CD4-positive, alpha-beta T cell (primary cell): ENCODE data around the gene PDLIM4. TPM values are rescaled to one million over a fixed set of nuclear protein-coding genes. Genes with fewer than 3 reads are reported as not detected.

Experiments used
- ATAC-seq: fragments of 200-7000 bp; cut with Tn5 transposase; one replicate; pipeline ENCODE4 v1.10.0; 2022; ENCODE audit warnings: mild to moderate bottlenecking; ENCODE audit not compliant: poor library complexity
- CTCF ChIA-PET: fragments of 350-600 bp; sonication (Branson Sonifier 250); formaldehyde crosslinking; loops from one replicate; lab custom pipeline; 2021; ENCODE audit warnings: antibody characterized with exemption, inconsistent platforms; lab: Charles Lee
- POLR2A ChIA-PET: fragments of 350-600 bp; sonication (Branson Sonifier 250); formaldehyde crosslinking; loops from one replicate; lab custom pipeline; 2021; ENCODE audit warnings: antibody characterized with exemption, inconsistent platforms; lab: Charles Lee
- DNase-seq, 14 experiments: peaks; one replicate each; pipeline ENCODE4 v3.0.0-alpha.2; 2013 to 2020; ENCODE audit warnings: mixed read lengths in 2 of 14
- H3K27ac ChIP-seq, 2 donors: one replicate each; pipeline versions ENCODE4 v1.5.1 to v1.7.0; 2013; ENCODE audit warnings: low read length in 2 of 2, low read depth in 1 of 2, mild to moderate bottlenecking in 1 of 2
- H3K27me3 ChIP-seq, 2 experiments: 1 replicate in 1 of 2; 2 replicates in 1 of 2; pipeline versions ENCODE4 v1.6.1 to v1.7.0; 2013; ENCODE audit warnings: low read length in 2 of 2, control low read depth in 1 of 2, mild to moderate bottlenecking in 1 of 2, moderate library complexity in 1 of 2; ENCODE audit not compliant: insufficient read depth in 2 of 2, control insufficient read depth in 1 of 2
- H3K36me3 ChIP-seq: one replicate; pipeline ENCODE4 v1.6.1; 2013; ENCODE audit warnings: low read length, control low read depth; ENCODE audit not compliant: insufficient read depth
- H3K4me1 ChIP-seq: one replicate; pipeline ENCODE4 v1.6.1; 2013; ENCODE audit warnings: low read length, control low read depth; ENCODE audit not compliant: insufficient read depth
- H3K4me3 ChIP-seq: one replicate; pipeline ENCODE4 v1.5.1; 2013; ENCODE audit warnings: mild to moderate bottlenecking, low read length, moderate library complexity
- H3K9me3 ChIP-seq, 2 experiments: 1 replicate in 1 of 2; 2 replicates in 1 of 2; pipeline versions ENCODE4 v1.6.1 to v1.7.0; 2013; ENCODE audit warnings: low read length in 2 of 2, mild to moderate bottlenecking in 2 of 2, control low read depth in 1 of 2, moderate library complexity in 1 of 2; ENCODE audit not compliant: control insufficient read depth in 1 of 2, insufficient read depth in 1 of 2
- H3K27ac Mint-ChIP-seq: one replicate; pipeline ENCODE4 v1.8.0; 2020; ENCODE audit warnings: mixed read lengths
- H3K27me3 Mint-ChIP-seq: one replicate; pipeline ENCODE4 v1.8.0; 2021; ENCODE audit warnings: mixed read lengths
- H3K36me3 Mint-ChIP-seq: one replicate; pipeline ENCODE4 v1.8.0; 2021; ENCODE audit warnings: low read depth, mixed read lengths
- H3K4me1 Mint-ChIP-seq: one replicate; pipeline ENCODE4 v1.8.0; 2021; ENCODE audit warnings: low read depth, mixed read lengths
- H3K4me3 Mint-ChIP-seq: one replicate; pipeline ENCODE4 v1.8.0; 2020; ENCODE audit warnings: mild to moderate bottlenecking, mixed read lengths
- H3K9me3 Mint-ChIP-seq: one replicate; pipeline ENCODE4 v1.8.0; 2020; ENCODE audit warnings: mixed read lengths
- CTCF ChIP-seq: fragments of 200-600 bp; IDR thresholded peaks from one replicate; pipeline ENCODE4 v1.8.0; 2022; ENCODE audit warnings: antibody characterized with exemption, mild to moderate bottlenecking
- intact Hi-C, 2 experiments: fragments of 100-400 bp; cut with DNase I in 1 of 2; cut with micrococcal nuclease in 1 of 2; formaldehyde crosslinking; loops; one replicate each; pipeline versions ENCODE4 v1.15.1 to v1.9.0; 2023 to 2025; cut with DNase I, micrococcal nuclease
- microRNA-seq: library from miRNA; unstranded; fragments of <30 nt; microRNA quantifications from one replicate; pipeline ENCODE4 v1.2.0, GENCODE V29; 2021; ENCODE audit warnings: borderline microRNAs expressed, borderline replicate concordance
- total RNA-seq, 174 experiments: library from RNA in 2 of 174; stranded (reverse) in 2 of 174; gene quantifications; one replicate each; pipeline ENCODE4 v1.2.3 and lab custom pipeline; 2021 to 2026

Gene PDLIM4
- total RNA-seq, 2 experiments from 2014 or later = not detected

- H3K9me3 Mint-ChIP-seq = no peaks in the 10 kb centered on the region
- no peaks in the 10 kb centered on the region for H3K4me1 Mint-ChIP-seq
- intact Hi-C loops = no loop called here
- ATAC-seq = no peak
- H3K27me3 Mint-ChIP-seq = no peaks in the 10 kb centered on the region
- Histone ChIP-seq H3K27ac (no peak overlapping the region), H3K36me3 (peaks cover 7% of the 10 kb centered on the region), H3K9me3 (no peaks in the 10 kb centered on the region), H3K4me1 (no peaks in the 10 kb centered on the region), H3K4me3 (no peak overlapping the region), H3K27me3 (no peaks in the 10 kb centered on the region)
- no peak overlapping the region for H3K4me3 Mint-ChIP-seq
- H3K36me3 Mint-ChIP-seq = no peaks in the 10 kb centered on the region
- TF ChIP-seq CTCF = no peak
- ChIA-PET POLR2A (no interaction called here), CTCF (no interaction called here)
- no peak for DNase-seq
- H3K27ac Mint-ChIP-seq = no peak overlapping the region
Measured at GRCh38 chr5:132322266-132322665, 64.8 kb downstream of the PDLIM4 start.

Small RNA genes lying within 50 kb of the gene (microRNA-seq; reads per million reads assigned to microRNA genes)
- not detected for gene MIR6830

Other genes starting within 250 kb of the PDLIM4 start
- 10 to 100 TPM; 13.9 to 17.6 TPM for gene ACSL6, start 246.0 kb upstream of the PDLIM4 start, total RNA-seq
- gene IL3, start 197.0 kb upstream of the PDLIM4 start, total RNA-seq = not detected
- not detected for gene CSF2, start 183.9 kb upstream of the PDLIM4 start, total RNA-seq
- gene P4HA2, start 29.8 kb upstream of the PDLIM4 start, total RNA-seq = not detected
- gene SLC22A4, start 36.7 kb downstream of the PDLIM4 start, total RNA-seq = under 1 TPM; 0.16 to 0.22 TPM
- 1 to 10 TPM; 4.3 to 4.5 TPM for gene SLC22A5, start 112.0 kb downstream of the PDLIM4 start, total RNA-seq
- gene IRF1, start 233.1 kb downstream of the PDLIM4 start, total RNA-seq = 1,000 to 10,000 TPM; 1,212 to 1,234 TPM